Erythroblast (primary cell): ENCODE data around the gene TBX6.

Experiments used
- GATA1 ChIP-seq: IDR thresholded peaks from 2 replicates; pipeline ENCODE4 v1.6.1; 2011; ENCODE audit warnings: low read depth, mild to moderate bottlenecking, control low read depth, low read length, moderate library complexity
- POLR2A ChIP-seq: IDR thresholded peaks from 2 replicates; pipeline ENCODE4 v1.6.1; 2011; ENCODE audit warnings: mild to moderate bottlenecking, low read length

DNA sequence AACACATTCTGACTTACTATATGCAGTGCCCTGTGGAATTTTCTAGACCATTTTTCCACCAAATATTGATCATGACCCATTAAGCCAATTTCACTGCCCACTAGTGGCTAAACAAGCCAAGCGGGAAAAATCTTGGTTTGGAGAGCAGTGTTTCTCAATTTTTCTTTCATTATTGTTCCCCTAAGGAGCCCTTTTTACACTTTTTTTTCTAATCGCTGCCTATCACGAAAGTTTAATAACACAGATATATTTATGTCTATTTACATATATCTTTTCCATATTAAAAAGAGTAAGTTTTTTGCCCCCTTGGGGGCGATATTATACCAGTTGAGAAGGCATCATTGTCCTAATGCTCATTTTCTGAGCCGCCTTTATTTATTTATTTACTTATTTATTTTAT is 49.9 kb downstream of the TBX6 start:
- TF ChIP-seq POLR2A: no peak
- no peak for TF ChIP-seq GATA1
